HepG2 (cell line): ENCODE results near the gene ST13. TPM values are rescaled to one million over a fixed set of nuclear protein-coding genes. Genes with fewer than 3 reads are reported as not detected.
A peak's percentile ranks its signal among the peaks of the same experiment; 100 is the strongest.

Experiments
- ARID5B ChIP-seq: IDR thresholded peaks from 2 replicates; pipeline ENCODE4 v1.4.0; 2020; ENCODE audit warnings: mild to moderate bottlenecking, missing genetic modification reagents
- BRCA1 ChIP-seq: sonication (generic); formaldehyde crosslinking; IDR thresholded peaks from 2 replicates; pipeline ENCODE4 v1.4.0; 2020; ENCODE audit warnings: missing genetic modification reagents
- EZH2 ChIP-seq: conservative IDR thresholded peaks from 2 replicates; pipeline ENCODE4 v1.6.1; 2012; ENCODE audit warnings: mild to moderate bottlenecking, low read depth, low read length, moderate library complexity
- FOXK1 ChIP-seq: sonication (generic); formaldehyde crosslinking; IDR thresholded peaks from 2 replicates; pipeline ENCODE4 v1.4.0; 2020; ENCODE audit warnings: low read depth, missing genetic modification reagents, borderline replicate concordance
- MBD4 ChIP-seq: IDR thresholded peaks from 2 replicates; pipeline ENCODE4 v1.6.1; 2012; ENCODE audit warnings: low read length, inconsistent platforms, borderline replicate concordance
- MYC ChIP-seq: sonication (generic); formaldehyde crosslinking; IDR thresholded peaks from 2 replicates; pipeline ENCODE4 v1.9.0; 2021; ENCODE audit warnings: missing genetic modification reagents, borderline replicate concordance
- SMAD3 ChIP-seq: sonication (generic); formaldehyde crosslinking; IDR thresholded peaks from 2 replicates; pipeline ENCODE4 v1.4.0; 2020; ENCODE audit warnings: missing genetic modification reagents
- SOX6 ChIP-seq, 2 experiments: fragments of 450-650 bp in 1 of 2; sonication (generic) in 1 of 2; formaldehyde crosslinking in 1 of 2; IDR thresholded peaks; 2 replicates each; pipeline versions ENCODE4 v1.4.0 to v1.6.1; 2017 to 2020; ENCODE audit warnings: antibody characterized with exemption in 1 of 2, mild to moderate bottlenecking in 1 of 2, missing genetic modification reagents in 1 of 2
- SRY ChIP-seq: sonication (generic); formaldehyde crosslinking; IDR thresholded peaks from 2 replicates; pipeline ENCODE4 v1.8.0; 2022; ENCODE audit warnings: mild to moderate bottlenecking, missing genetic modification reagents
- TBL1XR1 ChIP-seq: fragments of 150-350 bp; IDR thresholded peaks from 2 replicates; pipeline ENCODE4 v1.6.1; 2014; ENCODE audit warnings: borderline replicate concordance, low read length; ENCODE audit not compliant: partially characterized antibody
- TBX3 ChIP-seq: fragments of 450-650 bp; IDR thresholded peaks from 2 replicates; pipeline ENCODE4 v1.6.1; 2017; ENCODE audit warnings: antibody characterized with exemption, mild to moderate bottlenecking, inconsistent platforms, borderline replicate concordance
- ZFP91 ChIP-seq: sonication (generic); formaldehyde crosslinking; IDR thresholded peaks from 2 replicates; pipeline ENCODE4 v1.9.0; 2022; ENCODE audit warnings: missing genetic modification reagents, mild to moderate bottlenecking, borderline replicate concordance
- ZNF282 ChIP-seq: fragments of 450-650 bp; IDR thresholded peaks from 2 replicates; pipeline ENCODE4 v1.6.1; 2018; ENCODE audit not compliant: partially characterized antibody
- ZNF446 ChIP-seq: sonication (generic); formaldehyde crosslinking; IDR thresholded peaks from 2 replicates; pipeline ENCODE4 v1.5.0; 2020; ENCODE audit warnings: mild to moderate bottlenecking, missing genetic modification reagents
- ZNF687 ChIP-seq: sonication (generic); formaldehyde crosslinking; IDR thresholded peaks from 2 replicates; pipeline ENCODE4 v1.5.1; 2020; ENCODE audit warnings: mild to moderate bottlenecking, missing genetic modification reagents, moderate library complexity
- polyA plus RNA-seq, 8 experiments: library from polyadenylated mRNA; depleted of rRNA in 3 of 8; stranded (reverse) in 7 of 8; unstranded in 1 of 8; fragments of >200 nt; fragmentation: Illumina TruSeq in 4 of 8; extraction: Trizol in 4 of 8; gene quantifications; 2 replicates each; pipeline versions ENCODE4 v1.2.1 to v1.2.3, GENCODE V29; 2011 to 2016; ENCODE audit warnings: low read depth in 4 of 8, missing spikeins in 1 of 8, mixed read lengths in 1 of 8; ENCODE audit not compliant: insufficient read depth in 1 of 8
- total RNA-seq, 5 experiments: library from RNA; depleted of rRNA; stranded (reverse); fragments of >200 nt; fragmentation: Illumina TruSeq; extraction: Trizol; gene quantifications; 2 replicates each; pipeline ENCODE4 v1.2.3, GENCODE V29; 2016; ENCODE audit warnings: low read depth in 1 of 5

Gene ST13
- total and polyA plus RNA-seq, 2 of the 13 experiments (the other 11 are each of a cell fraction or from before 2014, with no cell fraction given) = 110 to 274 TPM

- TF ChIP-seq ARID5B (CRISPR knock-in tag) = 0 out of 2 replicates have a peak, but pooled peaks have one; percentile 4
- TF ChIP-seq BRCA1 = no peak
- TF ChIP-seq TBX3 = peak; percentile 29; the same call in 1 of the 2 replicates
- no peak for TF ChIP-seq EZH2
- peak; percentile 76; the same call in 1 of the 2 replicates for TF ChIP-seq ZNF446 (CRISPR knock-in tag)
- peak; percentile 55; the same call in 1 of the 2 replicates for TF ChIP-seq ZFP91 (CRISPR knock-in tag)
- TF ChIP-seq TBL1XR1 = peak; percentile 7
- peak; percentile 72 for TF ChIP-seq SRY (CRISPR knock-in tag)
- TF ChIP-seq FOXK1 = peak; percentile 25; the same call in 1 of the 2 replicates
- TF ChIP-seq ZNF282 = no peak
- TF ChIP-seq SOX6 (IDR thresholded peaks at IDR 0.05) = no peak
- TF ChIP-seq SOX6 (CRISPR knock-in tag; IDR thresholded peaks at IDR 0.05) = peak; percentile 57
- peak; percentile 83; the same call in 1 of the 2 replicates for TF ChIP-seq MYC (CRISPR knock-in tag)
- TF ChIP-seq MBD4 = no peak
- TF ChIP-seq ZNF687 (CRISPR knock-in tag) = peak; percentile 93
- peak; percentile 66; the same call in 1 of the 2 replicates for TF ChIP-seq SMAD3 (CRISPR knock-in tag)
Observed at GRCh38 chr22:40818747-40819598, 37.5 kb downstream of the ST13 start, which contains the start of gene SLC25A17 (continued).
